IPS DF 6.9 (cell line): ENCODE results near the gene RPS6KA5.
"Not testable (repeated sequence)": the region's sequence is repeated elsewhere in the genome, so short reads cannot be mapped to it uniquely, and the experiment has no call there.

Source experiments
- DNase-seq: peaks from one replicate; pipeline ENCODE4 v3.0.0-alpha.2; 2013; ENCODE audit warnings: low read depth, low spot score
- H3K27ac ChIP-seq: one replicate; pipeline ENCODE4 v1.5.1; 2013; ENCODE audit warnings: low read length, control low read depth
- H3K27me3 ChIP-seq: 2 replicates; pipeline ENCODE4 v1.6.1; 2013; ENCODE audit warnings: mild to moderate bottlenecking, low read length; ENCODE audit not compliant: control insufficient read depth, insufficient read depth
- H3K36me3 ChIP-seq: 2 replicates; pipeline ENCODE4 v1.6.1; 2013; ENCODE audit warnings: low read length; ENCODE audit not compliant: control insufficient read depth, insufficient read depth
- H3K4me1 ChIP-seq: 2 replicates; pipeline ENCODE4 v1.6.1; 2013; ENCODE audit warnings: low read length; ENCODE audit not compliant: control insufficient read depth, insufficient read depth
- H3K4me3 ChIP-seq: 2 replicates; pipeline ENCODE4 v1.5.1; 2013; ENCODE audit warnings: mild to moderate bottlenecking, low read length
- H3K9me3 ChIP-seq: 2 replicates; pipeline ENCODE4 v1.6.1; 2013; ENCODE audit warnings: low read length, inconsistent platforms; ENCODE audit not compliant: control insufficient read depth, insufficient read depth
- WGBS: extraction: QIAGEN DNeasy Blood & Tissue Kit; methylation state at CpG from one replicate; pipeline ENCODE4 v1.1.7; 2013; ENCODE audit warnings: mixed read lengths, missing lambda C conversion rate; ENCODE audit not compliant: insufficient read length, insufficient coverage; 5-methylcytosine and 5-hydroxymethylcytosine counted together

The RPS6KA5 gene

GRCh38 chr14:90942511-90942910 lies 117.9 kb downstream of the RPS6KA5 start:
- no peak overlapping the region for H3K27ac ChIP-seq
- no CpG with 5 or more reads among the region's 2 CpGs for WGBS
- no peaks in the 10 kb centered on the region for H3K36me3 ChIP-seq
- DNase-seq, result no peak
- no peak overlapping the region for H3K4me3 ChIP-seq
- no peaks in the 10 kb centered on the region for H3K4me1 ChIP-seq
- H3K27me3 ChIP-seq, result no peaks in the 10 kb centered on the region
- H3K9me3 ChIP-seq, result no peaks in the 10 kb centered on the region

GRCh38 chr14:90941706-90942105 lies 118.7 kb downstream of the RPS6KA5 start:
- H3K4me3 ChIP-seq, result no peak overlapping the region
- WGBS, result 100% methylated on average over 1 of the region's 2 CpGs
- no peaks in the 10 kb centered on the region for H3K27me3 ChIP-seq
- no peak for DNase-seq
- H3K36me3 ChIP-seq, result no peaks in the 10 kb centered on the region
- H3K27ac ChIP-seq, result no peak overlapping the region
- no peaks in the 10 kb centered on the region for H3K9me3 ChIP-seq
- H3K4me1 ChIP-seq, result no peaks in the 10 kb centered on the region

GRCh38 chr14:90940318-90940962 lies 120.0 kb downstream of the RPS6KA5 start:
- no peaks in the 10 kb centered on the region for H3K4me1 ChIP-seq
- no CpG with 5 or more reads among the region's 5 CpGs for WGBS
- no peak overlapping the region for H3K4me3 ChIP-seq
- no peak overlapping the region for H3K27ac ChIP-seq
- H3K36me3 ChIP-seq, result no peaks in the 10 kb centered on the region
- DNase-seq, result no peak
- H3K9me3 ChIP-seq, result no peaks in the 10 kb centered on the region
- H3K27me3 ChIP-seq, result no peaks in the 10 kb centered on the region

- not testable (repeated sequence) for H3K9me3 ChIP-seq, DNase-seq, H3K27ac ChIP-seq, H3K4me3 ChIP-seq, H3K36me3 ChIP-seq, H3K4me1 ChIP-seq, H3K27me3 ChIP-seq
- WGBS, result no CpG with 5 or more reads among the region's 4 CpGs
Measured at GRCh38 chr14:90939252-90939795, 121.1 kb downstream of the RPS6KA5 start.

GRCh38 chr14:90938615-90939014 lies 121.8 kb downstream of the RPS6KA5 start:
- no peak for DNase-seq
- no peak overlapping the region for H3K4me3 ChIP-seq
- no peaks in the 10 kb centered on the region for H3K9me3 ChIP-seq
- WGBS, result no CpG with 5 or more reads among the region's 2 CpGs
- H3K36me3 ChIP-seq, result no peaks in the 10 kb centered on the region
- no peaks in the 10 kb centered on the region for H3K27me3 ChIP-seq
- H3K4me1 ChIP-seq, result no peaks in the 10 kb centered on the region
- H3K27ac ChIP-seq, result no peak overlapping the region

GRCh38 chr14:90936757-90937440 lies 123.5 kb downstream of the RPS6KA5 start:
- Histone ChIP-seq H3K9me3 (no peaks in the 10 kb centered on the region), H3K36me3 (no peaks in the 10 kb centered on the region), H3K27me3 (no peaks in the 10 kb centered on the region), H3K27ac (no peak overlapping the region), H3K4me1 (no peaks in the 10 kb centered on the region), H3K4me3 (no peak overlapping the region)
- no peak for DNase-seq
- no CpG with 5 or more reads among the region's 3 CpGs for WGBS

- Histone ChIP-seq H3K36me3 (no peaks in the 10 kb centered on the region), H3K27ac (no peak overlapping the region), H3K4me1 (no peaks in the 10 kb centered on the region), H3K27me3 (no peaks in the 10 kb centered on the region), H3K9me3 (no peaks in the 10 kb centered on the region), H3K4me3 (no peak overlapping the region)
- no peak for DNase-seq
- WGBS, result no CpG with 5 or more reads among the region's 4 CpGs
Measured at GRCh38 chr14:90924621-90925340, 135.7 kb downstream of the RPS6KA5 start.

GRCh38 chr14:90922141-90922540 lies 138.3 kb downstream of the RPS6KA5 start:
- Histone ChIP-seq H3K27me3 (no peaks in the 10 kb centered on the region), H3K9me3 (no peaks in the 10 kb centered on the region), H3K27ac (no peak overlapping the region), H3K4me1 (no peaks in the 10 kb centered on the region), H3K4me3 (no peak overlapping the region), H3K36me3 (no peaks in the 10 kb centered on the region)
- no CpG with 5 or more reads among the region's 4 CpGs for WGBS
- DNase-seq, result no peak

GRCh38 chr14:90911121-90911520 lies 149.3 kb downstream of the RPS6KA5 start:
- H3K4me3 ChIP-seq, result no peak overlapping the region
- H3K9me3 ChIP-seq, result no peaks in the 10 kb centered on the region
- no CpG with 5 or more reads among the region's 1 CpG for WGBS
- H3K27ac ChIP-seq, result no peak overlapping the region
- no peaks in the 10 kb centered on the region for H3K4me1 ChIP-seq
- H3K36me3 ChIP-seq, result no peaks in the 10 kb centered on the region
- H3K27me3 ChIP-seq, result no peaks in the 10 kb centered on the region
- no peak for DNase-seq

GRCh38 chr14:90907178-90907577 lies 153.3 kb downstream of the RPS6KA5 start:
- H3K4me1 ChIP-seq, result no peaks in the 10 kb centered on the region
- H3K27me3 ChIP-seq, result no peaks in the 10 kb centered on the region
- no peak for DNase-seq
- no peaks in the 10 kb centered on the region for H3K36me3 ChIP-seq
- no peaks in the 10 kb centered on the region for H3K9me3 ChIP-seq
- WGBS, result no CpG with 5 or more reads among the region's 3 CpGs
- H3K27ac ChIP-seq, result no peak overlapping the region
- H3K4me3 ChIP-seq, result no peak overlapping the region
